GM10248 (cell line): Measurements from ENCODE around the gene CD96.

ENCODE experiments used
- CTCF ChIA-PET: fragments of 300-600 bp; sonication (Branson Sonifier 250); formaldehyde crosslinking; extraction: SDS; loops from one replicate; lab custom pipeline; 2021; ENCODE audit warnings: antibody characterized with exemption; lab: Yijun Ruan, JAX
- POLR2A ChIA-PET: fragments of 350-650 bp; sonication (Branson Sonifier 250); formaldehyde crosslinking; extraction: SDS; loops from one replicate; lab custom pipeline; 2020; ENCODE audit warnings: antibody characterized with exemption; lab: Yijun Ruan, JAX
- DNase-seq: peaks from one replicate; pipeline ENCODE4 v3.0.0; 2012; ENCODE audit errors: extremely low spot score
- CTCF ChIP-seq: IDR thresholded peaks from 2 replicates; pipeline ENCODE4 v1.5.1; 2012; ENCODE audit warnings: mild to moderate bottlenecking, low read depth; ENCODE audit errors: extremely low read depth, missing control alignments, control extremely low read depth

CD96 gene

GRCh38 chr3:111571282-111571681 lies 29.3 kb downstream of the CD96 start:
- CTCF ChIA-PET = no interaction called here
- POLR2A ChIA-PET = no interaction called here
- no peak for DNase-seq
- TF ChIP-seq CTCF = no peak

GRCh38 chr3:111571907-111572460 lies 30.0 kb downstream of the CD96 start:
- POLR2A ChIA-PET = no interaction called here
- CTCF ChIA-PET = no interaction called here
- DNase-seq = no peak
- TF ChIP-seq CTCF = no peak

GRCh38 chr3:111577113-111577512 lies 35.1 kb downstream of the CD96 start:
- CTCF ChIA-PET = interaction anchor here (0.8 to 4.2 kb wide), 9 partner anchors 10 to 438 kb away, joined by 3 to 31 read pairs (median 4); no protein-coding TSS in a partner anchor
- DNase-seq = no peak

GRCh38 chr3:111577798-111578685 lies 36.0 kb downstream of the CD96 start:
- peak; percentile 28 for DNase-seq
- POLR2A ChIA-PET = no interaction called here
- CTCF ChIA-PET = interaction anchor here (0.5 to 4.2 kb wide), 21 partner anchors 10 to 437 kb away, joined by 3 to 31 read pairs (median 4); partner anchors contain the start of gene ZBED2
- peak; percentile 45 for TF ChIP-seq CTCF

More at GRCh38 chr3:111577113-111577512, 35.1 kb downstream of the CD96 start:
- POLR2A ChIA-PET = no interaction called here
- TF ChIP-seq CTCF = no peak

- CTCF ChIA-PET = interaction anchor here (0.9 to 4.2 kb wide), 13 partner anchors 9 to 389 kb away, joined by 3 to 31 read pairs (median 6); partner anchors contain the start of gene ZBED2
- POLR2A ChIA-PET = no interaction called here
- DNase-seq = no peak
- TF ChIP-seq CTCF = no peak
These were observed 36.9 kb downstream of the CD96 start for GRCh38 chr3:111578867-111579266.

GRCh38 chr3:111579495-111579894 lies 37.5 kb downstream of the CD96 start:
- DNase-seq = no peak
- CTCF ChIA-PET = interaction anchor here (1.8 to 4.2 kb wide), 4 partner anchors 8 to 138 kb away, joined by 6 to 31 read pairs (median 13); no protein-coding TSS in a partner anchor
- no peak for TF ChIP-seq CTCF
- POLR2A ChIA-PET = no interaction called here
